HG03139 (cell line): ENCODE results near the gene MYL6B.
"Not testable (repeated sequence)": the region's sequence is repeated elsewhere in the genome, so short reads cannot be mapped to it uniquely, and the experiment has no call there.

ENCODE experiments used
- ATAC-seq: cut with Tn5 transposase; IDR thresholded peaks from one replicate; pipeline ENCODE4 v1.9.1; 2021; ENCODE audit not compliant: unreplicated experiment

The MYL6B gene

GRCh38 chr12:56151672-56152131, 685 bp upstream of the MYL6B start:
- ATAC-seq: peak; percentile 35

DNA sequence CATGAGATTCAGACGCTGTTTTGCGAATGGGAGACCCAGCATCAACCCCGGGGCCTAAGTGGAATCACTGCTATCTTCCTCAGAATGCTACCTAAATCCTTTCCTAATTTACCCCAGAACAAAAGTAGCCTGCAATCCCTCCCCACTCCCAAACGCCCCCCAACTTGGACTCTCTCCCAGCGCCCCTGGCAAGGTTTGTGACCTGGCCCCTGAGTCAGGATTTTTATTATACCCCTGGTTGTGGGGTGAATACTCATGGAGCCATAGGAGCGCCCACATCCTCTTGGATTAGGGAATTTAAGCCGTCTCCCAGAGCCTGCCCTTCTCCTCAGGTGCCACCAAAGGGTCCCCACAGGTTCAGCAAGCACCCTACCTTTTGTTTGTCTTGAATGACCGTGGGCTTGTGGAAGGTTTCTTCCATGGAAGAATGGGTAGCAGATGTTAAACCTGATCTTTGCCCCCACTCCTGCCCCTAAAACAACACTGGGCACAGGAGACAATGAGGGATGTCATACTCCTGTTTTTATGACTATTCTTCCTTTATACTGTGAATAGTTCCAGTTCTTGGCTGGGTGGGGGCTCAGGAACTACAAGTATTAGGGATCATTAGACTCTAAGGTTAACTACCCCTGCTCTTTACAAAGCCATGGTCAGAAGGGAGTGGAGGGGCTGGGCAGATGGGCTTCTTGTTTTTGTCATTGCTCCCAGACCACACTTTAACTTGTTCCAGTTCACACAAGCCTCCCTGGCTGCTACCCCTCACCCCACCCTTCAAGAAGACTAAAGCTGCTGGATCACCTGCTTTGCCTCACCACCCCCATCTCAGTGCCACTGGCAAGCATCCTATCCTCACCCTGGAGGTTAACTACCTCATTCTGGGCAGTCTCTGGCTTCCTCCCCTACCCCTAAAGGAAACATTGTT, 630 bp downstream of the MYL6B start:
- no peak for ATAC-seq

DNA sequence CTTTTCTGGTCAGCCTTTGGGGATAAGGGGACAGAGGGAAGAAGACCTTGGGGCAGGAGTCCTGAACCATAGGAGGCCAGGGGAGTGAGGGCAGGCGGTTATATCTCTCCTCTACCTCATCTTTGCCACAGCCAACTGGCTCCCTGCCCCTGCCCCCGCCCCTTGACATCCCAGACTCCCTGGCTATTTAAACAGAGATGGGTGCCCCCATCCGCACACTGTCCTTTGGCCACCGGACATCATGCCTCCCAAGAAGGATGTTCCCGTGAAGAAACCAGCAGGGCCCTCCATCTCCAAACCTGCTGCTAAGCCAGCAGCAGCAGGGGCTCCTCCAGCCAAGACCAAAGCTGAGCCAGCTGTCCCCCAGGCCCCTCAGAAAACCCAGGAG, 1.3 kb downstream of the MYL6B start:
- no peak for ATAC-seq

- no peak for ATAC-seq
Observed at GRCh38 chr12:56154246-56154771, 1.9 kb downstream of the MYL6B start.

DNA sequence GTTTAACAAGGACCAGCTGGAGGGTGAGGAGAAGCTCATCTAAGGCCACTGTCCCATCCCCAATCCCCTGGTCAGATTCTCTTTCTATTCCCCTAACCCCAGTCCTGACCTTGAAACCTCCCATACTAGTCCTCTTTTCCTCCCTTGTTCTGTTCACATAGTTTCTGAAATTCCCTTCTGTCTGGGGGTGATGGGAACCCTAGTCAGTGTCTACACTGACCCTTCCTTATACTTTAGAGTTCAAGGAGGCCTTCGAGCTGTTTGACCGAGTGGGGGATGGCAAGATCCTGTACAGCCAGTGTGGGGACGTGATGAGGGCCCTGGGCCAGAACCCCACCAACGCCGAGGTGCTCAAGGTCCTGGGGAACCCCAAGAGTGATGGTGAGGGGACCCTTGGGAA, 2.4 kb downstream of the MYL6B start:
- ATAC-seq: no peak

DNA sequence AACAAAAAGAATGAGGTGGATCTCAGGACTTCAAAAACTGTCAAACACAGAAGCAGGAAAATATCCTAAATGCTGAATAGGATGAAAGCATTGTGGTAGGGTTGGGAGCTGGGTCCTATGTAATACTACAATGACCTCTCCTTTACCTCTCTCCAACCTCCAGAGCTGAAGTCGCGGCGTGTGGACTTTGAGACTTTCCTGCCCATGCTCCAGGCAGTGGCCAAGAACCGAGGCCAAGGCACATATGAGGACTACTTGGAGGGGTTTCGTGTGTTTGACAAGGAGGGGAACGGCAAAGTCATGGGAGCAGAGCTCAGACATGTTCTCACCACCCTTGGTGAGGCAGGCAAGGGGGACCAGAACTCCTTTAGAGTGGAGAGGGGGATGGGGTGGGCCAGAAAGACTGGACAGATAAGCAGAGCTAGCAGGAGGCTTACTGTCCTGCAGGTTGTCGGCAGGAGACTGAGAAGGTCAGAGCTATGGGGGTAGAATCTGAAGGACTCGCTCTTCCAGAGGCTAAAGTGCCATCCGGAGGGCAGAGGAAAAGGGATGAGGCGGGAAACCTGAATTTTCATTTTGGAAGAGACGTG, 3.0 kb downstream of the MYL6B start:
- ATAC-seq: no peak

DNA sequence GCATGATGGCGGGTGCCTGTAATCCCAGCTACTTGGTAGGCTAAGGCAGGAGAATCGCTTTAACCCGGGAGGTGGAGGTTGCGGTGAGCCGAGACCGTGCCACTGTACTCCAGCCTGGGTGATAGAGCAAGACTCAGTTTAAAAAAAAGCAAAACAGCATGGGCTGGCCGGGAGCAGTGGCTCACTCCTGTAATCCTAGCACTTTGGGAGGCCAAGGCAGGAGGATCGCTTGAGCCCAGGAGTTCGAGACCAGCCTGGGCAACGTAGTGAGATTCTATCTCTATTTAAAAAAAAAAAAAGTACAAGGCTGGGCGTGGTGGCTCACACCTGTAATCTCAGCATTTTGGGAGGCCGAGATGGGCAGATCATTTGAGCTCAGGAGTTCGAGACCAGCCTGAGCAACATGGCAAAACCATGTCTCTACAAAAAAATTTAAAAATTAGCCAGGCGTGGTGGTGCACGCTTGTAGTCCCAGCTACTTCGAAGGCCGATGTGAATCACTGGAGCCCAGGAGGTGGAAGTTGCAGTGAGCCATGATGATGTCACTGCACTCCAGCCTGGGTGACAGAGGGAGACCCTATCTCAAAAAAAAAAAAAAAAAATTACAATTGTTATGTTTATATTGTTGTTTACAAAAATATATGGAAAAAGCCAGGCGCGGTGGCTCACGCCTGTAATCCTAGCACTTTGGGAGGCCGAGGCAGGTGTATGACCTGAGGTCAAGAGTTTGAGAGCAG, 4.2 kb downstream of the MYL6B start:
- ATAC-seq: not testable (repeated sequence)

GRCh38 chr12:56157201-56158028, 5.0 kb downstream of the MYL6B start:
- ATAC-seq: peak; percentile 26

GRCh38 chr12:56158029-56158925, 5.9 kb downstream of the MYL6B start, which contains the start of gene MYL6:
TSS of gene MYL6 (plus strand) at chr12:56158359. CDS start at chr12:56158402, 43 bp downstream.
- peak; percentile 71 for ATAC-seq

DNA sequence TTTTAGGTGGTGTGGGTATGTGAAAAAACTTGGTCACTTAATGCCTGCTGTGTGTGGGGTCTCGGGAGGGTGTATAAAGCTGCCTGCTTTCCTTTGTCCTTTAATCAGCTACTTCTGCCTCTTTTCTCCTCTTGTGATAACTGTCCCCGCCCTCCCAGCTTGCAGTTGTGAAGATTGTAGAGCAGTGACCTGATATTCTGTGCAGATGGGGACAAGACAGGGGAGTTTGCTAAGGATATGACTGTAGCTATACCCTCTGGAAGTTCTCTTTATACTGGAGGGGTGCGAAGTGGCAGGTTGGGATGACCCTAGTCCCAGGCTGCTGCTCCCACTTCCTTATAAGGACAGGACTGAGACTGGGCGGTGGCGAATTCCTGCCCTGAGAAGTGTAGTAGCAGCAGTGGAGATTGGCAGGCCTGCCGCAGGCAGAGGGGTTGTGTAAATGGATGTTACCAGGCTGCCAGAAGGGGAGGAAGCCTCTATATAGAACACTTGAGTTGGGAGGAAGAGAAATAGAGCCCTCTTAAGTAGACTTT, 6.6 kb downstream of the MYL6B start:
- no peak for ATAC-seq

GRCh38 chr12:56159482-56160192, 7.2 kb downstream of the MYL6B start:
- no peak for ATAC-seq

DNA sequence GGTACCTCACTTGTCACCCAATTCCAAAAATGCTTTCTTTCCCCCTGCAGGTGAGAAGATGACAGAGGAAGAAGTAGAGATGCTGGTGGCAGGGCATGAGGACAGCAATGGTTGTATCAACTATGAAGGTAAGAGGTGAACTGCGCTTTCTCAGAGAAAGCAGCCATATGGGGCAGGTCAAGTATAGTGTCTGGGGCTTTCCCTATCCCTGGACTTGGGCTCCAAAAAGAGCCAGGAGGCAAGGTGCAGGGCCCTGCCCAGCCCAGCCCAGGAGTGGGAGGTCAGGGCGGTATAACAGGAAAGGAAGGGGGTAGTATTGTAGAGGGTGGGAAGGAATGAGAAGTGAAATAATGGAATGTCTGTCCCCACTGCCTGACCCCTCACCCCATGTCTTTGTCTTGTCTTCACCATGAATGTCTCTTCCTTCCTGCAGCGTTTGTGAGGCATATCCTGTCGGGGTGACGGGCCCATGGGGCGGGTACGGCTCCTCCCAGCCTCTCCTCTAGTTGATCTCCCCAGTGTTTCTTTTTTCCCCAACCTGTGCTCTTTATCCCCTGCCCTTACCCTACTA, 7.9 kb downstream of the MYL6B start:
- ATAC-seq: no peak

DNA sequence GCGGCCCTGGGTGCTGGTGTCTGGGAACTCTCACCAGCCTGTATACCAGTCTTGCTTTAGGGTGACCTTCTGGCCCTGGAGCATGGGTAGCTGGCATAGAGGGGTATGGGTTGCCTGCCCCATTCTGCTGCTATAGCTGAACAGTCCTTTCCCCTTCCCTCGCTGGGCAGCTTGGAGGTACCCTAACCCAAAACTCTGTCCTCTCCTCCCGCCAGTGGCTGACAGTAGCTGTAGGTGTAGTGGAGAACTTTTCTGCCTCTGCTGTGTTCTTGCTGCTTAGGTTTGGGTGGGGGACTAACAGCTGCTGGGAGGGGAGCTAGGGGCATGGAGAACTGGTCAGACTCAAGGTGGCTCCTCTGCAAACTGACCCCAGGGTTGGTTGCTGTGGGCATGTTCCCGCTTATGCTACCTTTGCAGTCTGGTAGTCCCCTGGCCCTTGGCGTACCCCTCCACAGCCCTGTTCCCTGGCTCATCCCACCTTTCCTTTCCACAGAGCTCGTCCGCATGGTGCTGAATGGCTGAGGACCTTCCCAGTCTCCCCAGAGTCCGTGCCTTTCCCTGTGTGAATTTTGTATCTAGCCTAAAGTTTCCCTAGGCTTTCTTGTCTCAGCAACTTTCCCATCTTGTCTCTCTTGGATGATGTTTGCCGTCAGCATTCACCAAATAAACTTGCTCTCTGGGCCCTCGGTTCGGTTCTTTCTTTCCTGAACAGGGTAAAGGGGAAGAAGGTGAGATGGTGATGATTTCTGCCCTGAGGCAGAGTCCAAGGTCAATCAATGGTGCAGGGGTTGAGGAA, 8.7 kb downstream of the MYL6B start:
- ATAC-seq: no peak

DNA sequence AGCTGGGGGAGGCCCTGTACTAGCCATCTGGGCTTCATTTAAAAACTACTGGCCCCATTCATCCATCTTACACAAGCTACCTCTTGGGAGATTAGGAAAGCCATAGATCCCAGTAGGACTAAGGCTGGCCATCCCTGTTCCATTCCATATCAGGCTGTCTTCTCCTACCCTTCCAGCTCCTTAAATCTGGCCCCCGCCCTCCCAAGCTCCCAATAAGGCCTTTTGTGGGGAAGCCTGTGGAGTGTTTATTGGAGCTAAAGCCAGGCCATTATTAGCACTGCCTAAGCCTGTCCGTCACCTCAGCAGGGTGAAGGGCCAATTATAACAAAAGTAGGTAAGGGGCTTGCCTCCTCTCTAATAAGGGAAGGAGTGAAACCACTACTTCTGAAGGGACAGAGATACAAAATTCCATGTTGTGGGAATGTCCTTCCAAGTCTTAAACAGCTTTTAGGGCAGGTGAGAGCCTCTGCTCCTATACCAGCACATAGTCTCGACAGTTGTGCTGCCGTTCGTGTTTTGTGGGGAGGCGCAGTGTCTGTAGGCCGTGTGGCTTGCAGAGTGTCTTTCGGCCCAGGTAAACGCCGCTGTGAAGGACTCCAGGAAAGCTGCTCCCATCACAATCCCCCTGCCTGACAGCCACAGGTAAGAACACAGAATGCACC, 9.4 kb downstream of the MYL6B start:
- ATAC-seq: no peak

GRCh38 chr12:56162468-56163290, 10.3 kb downstream of the MYL6B start:
- ATAC-seq: no peak
